ENCODE measurements around the gene ABR.
"Not testable (repeated sequence)": the region's sequence is repeated elsewhere in the genome, so short reads cannot be mapped to it uniquely, and the experiment has no call there.

Gene ABR

DNA sequence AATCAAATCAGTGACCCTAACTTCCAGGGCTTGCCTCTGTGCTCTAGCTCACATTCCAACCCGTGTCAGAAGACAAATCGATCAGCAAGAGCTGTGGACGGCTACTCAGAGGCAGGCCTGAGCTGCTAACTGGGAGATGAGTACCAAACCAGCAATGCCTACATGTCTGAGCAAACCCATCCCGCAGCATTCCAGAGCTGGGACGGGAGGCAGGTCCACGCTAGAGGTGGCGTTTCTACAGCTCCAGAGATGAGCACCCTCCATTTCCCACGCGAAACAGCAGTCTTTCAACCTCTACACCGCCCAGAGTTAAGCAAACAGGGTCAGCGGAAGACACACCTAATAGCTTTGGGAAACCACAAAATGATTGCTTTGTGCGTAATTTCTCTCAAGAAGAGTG is 206.7 kb downstream of the ABR start:
- H3K4me3 ChIP-seq (ENCODE audit: low read length), result no peak overlapping the region
- no peak overlapping the region for H3K4me2 ChIP-seq (ENCODE audit: low read length)
- no peaks in the 10 kb centered on the region for H4K20me1 ChIP-seq (ENCODE audit: insufficient read depth, low read length)
- no peak overlapping the region for H3K9ac ChIP-seq (ENCODE audit: low read length)
- H2AFZ ChIP-seq (ENCODE audit: low read depth, low read length), result no peak overlapping the region
- no peaks in the 10 kb centered on the region for H3K79me2 ChIP-seq (ENCODE audit: low read length)
- H3K27ac ChIP-seq (ENCODE audit: low read length), result no peak overlapping the region
- no peak for TF ChIP-seq EZH2phosphoT487 (IDR thresholded peaks at IDR 0.05; ENCODE audit: low read depth)
- TF ChIP-seq, protein P1, sequence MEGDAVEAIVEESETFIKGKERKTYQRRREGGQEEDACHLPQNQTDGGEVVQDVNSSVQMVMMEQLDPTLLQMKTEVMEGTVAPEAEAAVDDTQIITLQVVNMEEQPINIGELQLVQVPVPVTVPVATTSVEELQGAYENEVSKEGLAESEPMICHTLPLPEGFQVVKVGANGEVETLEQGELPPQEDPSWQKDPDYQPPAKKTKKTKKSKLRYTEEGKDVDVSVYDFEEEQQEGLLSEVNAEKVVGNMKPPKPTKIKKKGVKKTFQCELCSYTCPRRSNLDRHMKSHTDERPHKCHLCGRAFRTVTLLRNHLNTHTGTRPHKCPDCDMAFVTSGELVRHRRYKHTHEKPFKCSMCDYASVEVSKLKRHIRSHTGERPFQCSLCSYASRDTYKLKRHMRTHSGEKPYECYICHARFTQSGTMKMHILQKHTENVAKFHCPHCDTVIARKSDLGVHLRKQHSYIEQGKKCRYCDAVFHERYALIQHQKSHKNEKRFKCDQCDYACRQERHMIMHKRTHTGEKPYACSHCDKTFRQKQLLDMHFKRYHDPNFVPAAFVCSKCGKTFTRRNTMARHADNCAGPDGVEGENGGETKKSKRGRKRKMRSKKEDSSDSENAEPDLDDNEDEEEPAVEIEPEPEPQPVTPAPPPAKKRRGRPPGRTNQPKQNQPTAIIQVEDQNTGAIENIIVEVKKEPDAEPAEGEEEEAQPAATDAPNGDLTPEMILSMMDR (IDR thresholded peaks at IDR 0.05; ENCODE audit: low read depth, low read length), result no peak
- peaks cover 7% of the 10 kb centered on the region; the same call in 1 of the 2 replicates for H3K27me3 ChIP-seq (ENCODE audit: low read depth, low read length)
- no peaks in the 10 kb centered on the region for H3K9me3 ChIP-seq (ENCODE audit: insufficient read depth, low read length)
- H3K4me1 ChIP-seq (ENCODE audit: low read length), result no peaks in the 10 kb centered on the region
- H3K36me3 ChIP-seq (replicated peaks; ENCODE audit: low read depth, low read length), result no peaks in the 10 kb centered on the region

GRCh38 chr17:971861-972260 is 207.9 kb downstream of the ABR start:
- not testable (repeated sequence) for H3K9me3 ChIP-seq (ENCODE audit: insufficient read depth, low read length); H4K20me1 ChIP-seq (ENCODE audit: insufficient read depth, low read length); H3K36me3 ChIP-seq (replicated peaks; ENCODE audit: low read depth, low read length); H3K4me2 ChIP-seq (ENCODE audit: low read length); H3K4me3 ChIP-seq (ENCODE audit: low read length); H3K27me3 ChIP-seq (ENCODE audit: low read depth, low read length); H3K27ac ChIP-seq (ENCODE audit: low read length); H3K4me1 ChIP-seq (ENCODE audit: low read length); H2AFZ ChIP-seq (ENCODE audit: low read depth, low read length); H3K79me2 ChIP-seq (ENCODE audit: low read length); H3K9ac ChIP-seq (ENCODE audit: low read length)

- TF ChIP-seq, protein P1 (IDR thresholded peaks at IDR 0.05; ENCODE audit: low read depth, low read length), result no peak
- no peak for TF ChIP-seq EZH2phosphoT487 (IDR thresholded peaks at IDR 0.05; ENCODE audit: low read depth)
- Histone ChIP-seq H3K79me2 (ENCODE audit: low read length) (no peaks in the 10 kb centered on the region), H3K9me3 (ENCODE audit: insufficient read depth, low read length) (no peaks in the 10 kb centered on the region), H3K4me2 (ENCODE audit: low read length) (no peak overlapping the region), H3K4me1 (ENCODE audit: low read length) (no peaks in the 10 kb centered on the region), H3K27me3 (ENCODE audit: low read depth, low read length) (no peaks in the 10 kb centered on the region), H3K36me3 (replicated peaks; ENCODE audit: low read depth, low read length) (no peaks in the 10 kb centered on the region), H3K4me3 (ENCODE audit: low read length) (no peak overlapping the region), H4K20me1 (ENCODE audit: insufficient read depth, low read length) (no peaks in the 10 kb centered on the region), H3K27ac (ENCODE audit: low read length) (no peak overlapping the region), H3K9ac (ENCODE audit: low read length) (no peak overlapping the region), H2AFZ (ENCODE audit: low read depth, low read length) (no peak overlapping the region)
Observed at GRCh38 chr17:970364-970763, 209.4 kb downstream of the ABR start.

DNA sequence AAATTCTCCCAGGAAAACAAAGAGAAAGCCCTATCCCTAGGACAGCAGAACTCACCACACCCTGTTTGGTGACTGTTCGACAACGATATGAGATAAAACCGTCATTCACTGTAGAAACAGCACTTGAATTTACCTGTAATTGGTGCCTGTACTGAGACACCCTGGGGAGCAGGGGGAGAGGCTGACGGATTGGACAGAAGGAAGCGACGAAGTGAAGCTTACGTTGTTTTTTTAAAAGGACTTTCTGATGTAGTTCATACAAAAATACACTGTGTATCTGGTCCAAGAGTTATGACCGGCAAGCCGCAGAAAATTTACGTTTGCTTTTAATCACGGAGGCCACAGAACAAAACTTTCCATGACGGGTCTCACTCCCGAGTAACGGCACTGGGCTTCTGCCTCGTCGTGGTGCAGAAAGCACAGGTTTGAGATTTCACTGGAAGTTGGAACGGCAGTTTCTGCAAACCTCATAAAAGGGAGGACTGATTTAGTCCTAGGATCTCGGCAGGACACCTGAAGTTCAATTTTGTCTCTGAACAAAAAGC is 209.9 kb downstream of the ABR start:
- Histone ChIP-seq H2AFZ (ENCODE audit: low read depth, low read length) (no peak overlapping the region), H3K9ac (ENCODE audit: low read length) (no peak overlapping the region), H3K4me1 (ENCODE audit: low read length) (no peaks in the 10 kb centered on the region), H3K4me3 (ENCODE audit: low read length) (no peak overlapping the region), H3K27ac (ENCODE audit: low read length) (no peak overlapping the region), H3K79me2 (ENCODE audit: low read length) (no peaks in the 10 kb centered on the region), H4K20me1 (ENCODE audit: insufficient read depth, low read length) (no peaks in the 10 kb centered on the region), H3K36me3 (replicated peaks; ENCODE audit: low read depth, low read length) (no peaks in the 10 kb centered on the region), H3K9me3 (ENCODE audit: insufficient read depth, low read length) (no peaks in the 10 kb centered on the region), H3K27me3 (ENCODE audit: low read depth, low read length) (no peaks in the 10 kb centered on the region), H3K4me2 (ENCODE audit: low read length) (no peak overlapping the region)
- no peak for TF ChIP-seq EZH2phosphoT487 (IDR thresholded peaks at IDR 0.05; ENCODE audit: low read depth)
- TF ChIP-seq, protein P1 (IDR thresholded peaks at IDR 0.05; ENCODE audit: low read depth, low read length), result no peak

Data from OCI-LY3 (cell line).